ENCODE measurements around the gene EMID1.
"Not testable (repeated sequence)": the region's sequence is repeated elsewhere in the genome, so short reads cannot be mapped to it uniquely, and the experiment has no call there.

Gene EMID1

GRCh38 chr22:29211466-29211865 lies 5.8 kb downstream of the EMID1 start:
- DNase-seq: no peak

GRCh38 chr22:29212743-29213142 lies 7.0 kb downstream of the EMID1 start:
- DNase-seq: no peak

GRCh38 chr22:29213493-29213892 lies 7.8 kb downstream of the EMID1 start:
- no peak for DNase-seq

GRCh38 chr22:29214232-29214631 lies 8.5 kb downstream of the EMID1 start:
- DNase-seq: no peak

GRCh38 chr22:29215012-29215860 lies 9.5 kb downstream of the EMID1 start:
- DNase-seq: no peak

- DNase-seq: no peak
Measured at GRCh38 chr22:29216011-29216872, 10.5 kb downstream of the EMID1 start.

- DNase-seq: no peak
Measured at GRCh38 chr22:29216873-29217666, 11.4 kb downstream of the EMID1 start.

GRCh38 chr22:29217827-29218757 lies 12.4 kb downstream of the EMID1 start:
- no peak for DNase-seq

GRCh38 chr22:29218758-29219408 lies 13.2 kb downstream of the EMID1 start:
- no peak for DNase-seq

GRCh38 chr22:29219409-29219782 lies 13.7 kb downstream of the EMID1 start:
- DNase-seq: not testable (repeated sequence)

GRCh38 chr22:29219881-29220670 lies 14.4 kb downstream of the EMID1 start:
- no peak for DNase-seq

- no peak for DNase-seq
Measured at GRCh38 chr22:29224121-29224858, 18.6 kb downstream of the EMID1 start.

- no peak for DNase-seq
Measured at GRCh38 chr22:29224859-29225410, 19.2 kb downstream of the EMID1 start.

GRCh38 chr22:29225422-29226090 lies 19.9 kb downstream of the EMID1 start:
- DNase-seq: no peak

GRCh38 chr22:29226351-29226981 lies 20.8 kb downstream of the EMID1 start:
- DNase-seq: no peak

- no peak for DNase-seq
Measured at GRCh38 chr22:29230972-29231875, 25.5 kb downstream of the EMID1 start.

All from NCI-H2081 (cell line).